Fibroblast of pulmonary artery (primary cell): ENCODE data around the gene AZU1.
"Not testable (repeated sequence)": the region's sequence is repeated elsewhere in the genome, so short reads cannot be mapped to it uniquely, and the experiment has no call there.

ENCODE experiments used
- DNase-seq: peaks from one replicate; pipeline ENCODE4 v3.0.0-alpha.2; 2010; ENCODE audit warnings: low read depth
- H3K4me3 ChIP-seq: replicated peaks from 2 replicates; pipeline ENCODE4 v1.5.1; 2011; ENCODE audit warnings: low read depth, mild to moderate bottlenecking, control low read depth, low read length, moderate library complexity
- TF ChIP-seq, protein P1 (sequence below): IDR thresholded peaks from 2 replicates; pipeline ENCODE4 v1.5.1; 2011; ENCODE audit warnings: mild to moderate bottlenecking, control low read depth, low read length, inconsistent platforms; ENCODE audit errors: missing control alignments

The AZU1 gene

DNA sequence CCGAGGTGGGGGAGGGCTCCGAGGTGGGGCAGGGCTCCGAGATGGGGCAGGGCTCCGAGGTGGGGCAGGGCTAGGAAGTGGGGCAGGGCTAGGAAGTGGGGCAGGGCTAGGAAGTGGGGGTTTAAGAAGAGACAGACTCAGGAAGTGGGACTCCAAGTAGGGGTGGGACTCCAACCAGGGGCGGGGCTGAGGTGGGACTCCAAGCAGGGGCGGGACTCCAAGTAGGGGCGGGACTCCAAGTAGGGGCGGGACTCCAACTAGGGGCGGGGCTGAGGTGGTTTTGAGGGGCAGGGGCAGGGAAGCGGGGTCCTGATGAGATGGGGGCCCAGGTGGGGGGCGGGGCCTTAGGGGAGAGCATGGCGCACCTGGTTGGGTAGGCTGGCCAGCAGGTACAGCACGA, 45.4 kb downstream of the AZU1 start:
- TF ChIP-seq, protein P1, sequence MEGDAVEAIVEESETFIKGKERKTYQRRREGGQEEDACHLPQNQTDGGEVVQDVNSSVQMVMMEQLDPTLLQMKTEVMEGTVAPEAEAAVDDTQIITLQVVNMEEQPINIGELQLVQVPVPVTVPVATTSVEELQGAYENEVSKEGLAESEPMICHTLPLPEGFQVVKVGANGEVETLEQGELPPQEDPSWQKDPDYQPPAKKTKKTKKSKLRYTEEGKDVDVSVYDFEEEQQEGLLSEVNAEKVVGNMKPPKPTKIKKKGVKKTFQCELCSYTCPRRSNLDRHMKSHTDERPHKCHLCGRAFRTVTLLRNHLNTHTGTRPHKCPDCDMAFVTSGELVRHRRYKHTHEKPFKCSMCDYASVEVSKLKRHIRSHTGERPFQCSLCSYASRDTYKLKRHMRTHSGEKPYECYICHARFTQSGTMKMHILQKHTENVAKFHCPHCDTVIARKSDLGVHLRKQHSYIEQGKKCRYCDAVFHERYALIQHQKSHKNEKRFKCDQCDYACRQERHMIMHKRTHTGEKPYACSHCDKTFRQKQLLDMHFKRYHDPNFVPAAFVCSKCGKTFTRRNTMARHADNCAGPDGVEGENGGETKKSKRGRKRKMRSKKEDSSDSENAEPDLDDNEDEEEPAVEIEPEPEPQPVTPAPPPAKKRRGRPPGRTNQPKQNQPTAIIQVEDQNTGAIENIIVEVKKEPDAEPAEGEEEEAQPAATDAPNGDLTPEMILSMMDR = no peak
- no peak overlapping the region for H3K4me3 ChIP-seq
- peak; percentile 26 for DNase-seq

DNA sequence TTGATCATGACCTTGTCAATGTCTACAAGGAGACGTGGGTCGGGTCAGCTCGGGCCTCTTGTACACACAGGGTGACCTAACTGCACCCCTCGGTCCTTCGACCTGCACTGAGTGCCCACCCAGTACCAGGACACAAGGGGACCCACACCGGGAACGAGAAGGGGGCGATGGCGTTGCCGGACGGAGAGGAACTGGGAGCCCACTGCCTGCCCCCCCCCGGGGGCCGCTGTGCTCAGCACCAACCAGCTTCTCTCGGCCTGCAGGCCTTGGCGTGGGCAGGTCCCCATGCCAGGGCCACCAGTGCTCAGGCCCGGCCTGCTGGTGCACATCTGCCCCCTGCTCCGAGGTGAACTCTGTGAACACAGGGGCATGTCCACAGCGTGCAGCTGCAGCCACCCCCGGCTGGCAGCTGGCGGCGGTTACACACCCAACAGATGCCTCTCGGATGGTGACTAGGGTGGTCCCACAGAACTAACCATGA, 46.0 kb downstream of the AZU1 start:
- H3K4me3 ChIP-seq = no peak overlapping the region
- TF ChIP-seq, protein P1 = no peak
- no peak for DNase-seq

DNA sequence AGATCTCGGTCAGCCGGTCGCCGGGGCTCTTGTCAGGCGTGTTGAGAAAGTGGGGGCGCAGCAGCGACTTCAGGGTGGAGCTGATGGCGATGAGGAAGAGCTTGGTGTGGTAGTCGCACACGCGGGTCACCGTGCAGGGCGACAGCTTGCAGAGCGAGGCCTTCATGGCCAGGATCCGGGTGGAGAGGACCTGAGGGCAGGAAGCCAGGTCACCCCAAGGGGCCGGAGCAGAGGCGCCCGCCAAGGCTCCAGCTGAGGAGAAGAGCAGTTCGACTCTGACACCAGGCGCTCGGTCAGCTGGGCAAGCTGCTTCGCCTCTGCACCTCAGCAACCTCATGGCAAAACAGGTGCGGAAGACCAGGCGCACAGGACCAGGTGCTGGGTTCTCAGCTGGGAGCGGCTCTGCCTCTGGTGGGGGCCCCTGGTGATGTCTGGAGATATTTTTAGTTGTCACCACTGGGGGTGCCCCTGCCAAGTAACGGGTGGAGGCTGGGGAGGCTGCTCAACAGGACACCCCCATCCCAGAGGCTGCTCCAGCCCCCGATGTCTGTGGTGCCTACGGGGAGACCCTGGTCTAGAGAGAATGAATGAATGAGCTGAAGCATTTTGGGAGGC, 47.7 kb downstream of the AZU1 start:
- TF ChIP-seq, protein P1 = no peak
- no peak for DNase-seq
- no peak overlapping the region for H3K4me3 ChIP-seq

DNA sequence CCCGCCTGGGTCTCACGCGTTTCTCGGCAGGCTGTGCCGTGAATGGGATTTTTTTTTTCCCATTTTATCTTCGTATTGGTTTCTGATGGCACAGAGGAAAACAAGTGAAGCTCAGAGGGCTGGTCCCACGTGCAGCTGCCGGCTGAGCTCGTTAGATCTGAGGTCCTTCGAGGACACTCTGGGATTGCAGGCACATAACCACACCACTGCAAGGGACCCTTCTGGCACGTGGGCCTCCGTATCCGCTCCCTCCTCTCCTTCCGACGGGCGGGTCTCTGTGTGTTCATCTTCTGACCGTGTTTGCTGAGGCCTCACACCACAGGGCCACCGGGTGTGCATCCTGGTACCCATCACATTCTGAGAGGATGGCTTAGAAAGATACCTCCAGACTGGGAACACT, 48.5 kb downstream of the AZU1 start:
- TF ChIP-seq, protein P1 = no peak

DNA sequence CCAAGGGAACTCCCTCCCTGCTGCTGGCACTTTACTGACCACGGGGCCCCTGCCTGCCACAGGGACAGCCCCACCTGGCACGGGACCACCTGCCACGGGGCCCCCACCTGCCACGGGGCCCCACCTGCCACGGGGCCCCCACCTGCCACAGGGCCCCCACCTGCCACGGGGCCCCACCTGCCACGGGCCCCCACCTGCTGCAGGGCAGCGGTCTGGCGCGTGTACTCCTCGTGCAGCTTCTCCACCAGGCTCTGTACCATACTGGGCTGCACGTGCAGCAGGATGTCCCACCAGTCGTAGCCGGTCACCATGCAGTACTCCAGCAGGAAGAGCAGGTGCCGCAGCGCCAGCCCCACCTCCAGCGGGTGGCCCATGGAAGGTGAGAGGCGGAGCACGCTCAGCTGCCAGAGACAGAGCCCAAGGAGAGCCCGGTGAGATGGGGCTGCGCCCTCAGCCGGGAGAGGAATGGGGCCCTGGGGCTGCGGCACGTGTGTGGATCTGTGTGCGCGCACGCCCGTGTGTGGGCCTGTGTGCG, 49.2 kb downstream of the AZU1 start:
- H3K4me3 ChIP-seq = no peak overlapping the region
- no peak for DNase-seq
- TF ChIP-seq, protein P1 = no peak

More for the DNA sequence above, 48.5 kb downstream of the AZU1 start:
- DNase-seq = no peak
- H3K4me3 ChIP-seq = no peak overlapping the region

DNA sequence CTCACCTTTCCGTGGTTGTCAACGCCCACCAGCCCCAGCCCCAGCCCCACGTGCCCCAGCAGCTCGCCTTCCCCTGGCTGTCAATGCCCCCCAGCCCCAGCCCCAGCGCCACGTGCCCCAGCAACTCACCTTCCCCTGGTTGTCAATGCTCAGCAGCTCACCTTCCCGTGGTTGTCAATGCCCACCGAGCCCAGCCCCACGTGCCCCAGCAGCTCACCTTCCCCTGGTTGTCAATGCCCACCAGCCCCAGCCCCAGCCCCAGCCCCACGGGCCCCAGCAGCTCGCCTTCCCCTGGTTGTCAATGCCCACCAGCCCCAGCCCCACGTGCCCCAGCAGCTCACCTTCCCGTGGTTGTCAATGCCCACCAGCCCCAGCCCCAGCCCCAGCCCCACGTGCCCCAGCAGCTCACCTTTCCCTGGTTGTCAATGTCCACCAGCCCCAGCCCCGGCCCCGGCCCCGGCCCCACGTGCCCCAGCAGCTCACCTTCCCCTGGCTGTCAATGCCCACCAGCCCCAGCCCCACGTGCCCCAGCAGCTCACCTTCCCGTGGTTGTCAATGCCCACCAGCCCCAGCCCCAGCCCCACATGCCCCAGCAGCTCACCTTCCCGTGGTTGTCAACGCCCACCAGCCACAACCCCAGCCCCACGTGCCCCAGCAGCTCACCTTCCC, 50.5 kb downstream of the AZU1 start:
- not testable (repeated sequence) for DNase-seq

DNA sequence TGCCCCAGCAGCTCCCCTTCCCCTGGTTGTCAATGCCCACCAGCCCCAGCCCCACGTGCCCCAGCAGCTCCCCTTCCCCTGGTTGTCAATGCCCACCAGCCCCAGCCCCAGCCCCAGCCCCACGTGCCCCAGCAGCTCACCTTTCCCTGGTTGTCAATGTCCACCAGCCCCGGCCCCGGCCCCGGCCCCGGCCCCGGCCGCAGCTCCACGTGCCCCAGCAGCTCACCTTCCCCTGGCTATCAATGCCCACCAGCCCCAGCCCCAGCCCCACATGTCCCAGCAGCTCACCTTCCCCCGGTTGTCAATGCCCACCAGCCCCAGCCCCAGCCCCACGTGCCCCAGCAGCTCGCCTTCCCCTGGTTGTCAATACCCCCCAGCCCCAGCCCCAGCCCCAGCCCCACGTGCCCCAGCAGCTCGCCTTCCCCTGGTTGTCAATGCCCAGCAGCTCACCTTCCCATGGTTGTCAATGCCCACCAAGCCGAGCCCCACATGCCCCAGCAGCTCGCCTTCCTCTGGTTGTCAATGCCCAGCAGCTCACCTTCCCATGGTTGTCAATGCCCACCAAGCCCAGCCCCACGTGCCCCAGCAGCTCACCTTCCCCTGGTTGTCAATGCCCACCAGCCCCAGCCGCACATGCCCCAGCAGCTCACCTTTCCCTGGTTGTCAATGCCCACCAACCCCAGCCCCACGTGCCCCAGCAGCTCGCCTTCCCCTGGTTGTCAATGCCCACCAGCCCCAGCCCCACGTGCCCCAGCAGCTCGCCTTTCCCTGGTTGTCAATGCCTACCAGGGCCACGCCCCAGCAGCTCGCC, 51.3 kb downstream of the AZU1 start:
- DNase-seq, H3K4me3 ChIP-seq: not testable (repeated sequence)

More for the DNA sequence above, 50.5 kb downstream of the AZU1 start:
- H3K4me3 ChIP-seq = not testable (repeated sequence)
